OCI-LY1 (cell line): ENCODE data around the gene CCND3.

ENCODE experiments used
- H2AFZ ChIP-seq: fragments of 200-600 bp; sonication (generic), shearing (Covaris generic); 2 replicates; pipeline ENCODE4 v1.6.0; 2014; ENCODE audit warnings: antibody characterized with exemption, mild to moderate bottlenecking, low read length
- H3F3A ChIP-seq: fragments of 200-600 bp; sonication (generic), shearing (Covaris generic); 2 replicates; pipeline ENCODE4 v1.6.0; 2014; ENCODE audit warnings: mild to moderate bottlenecking, antibody characterized with exemption, low read length, moderate library complexity; ENCODE audit not compliant: insufficient read depth
- H3K27ac ChIP-seq: fragments of 200-600 bp; sonication (generic); 2 replicates; pipeline ENCODE4 v1.5.1; 2014; ENCODE audit warnings: low read length, mixed run types, mild to moderate bottlenecking, low read depth; ENCODE audit not compliant: poor library complexity, severe bottlenecking
- H3K27me3 ChIP-seq: fragments of 200-600 bp; sonication (generic); 2 replicates; pipeline ENCODE4 v1.6.0; 2014; ENCODE audit warnings: antibody characterized with exemption, mild to moderate bottlenecking, low read length, moderate library complexity; ENCODE audit not compliant: insufficient read depth
- H3K36me3 ChIP-seq: fragments of 200-600 bp; sonication (generic); 2 replicates; pipeline ENCODE4 v1.6.1; 2014; ENCODE audit warnings: mild to moderate bottlenecking, antibody characterized with exemption, low read length, moderate library complexity, mixed read lengths; ENCODE audit not compliant: insufficient read depth
- H3K4me1 ChIP-seq: fragments of 200-600 bp; sonication (generic); 2 replicates; pipeline ENCODE4 v1.5.1; 2014; ENCODE audit warnings: mild to moderate bottlenecking, low read length, moderate library complexity; ENCODE audit not compliant: insufficient read depth, severe bottlenecking
- H3K4me2 ChIP-seq: fragments of 200-600 bp; sonication (generic), shearing (Covaris generic); 2 replicates; pipeline ENCODE4 v1.6.1; 2014; ENCODE audit warnings: low read length
- H3K4me3 ChIP-seq: fragments of 200-600 bp; sonication (generic); 2 replicates; pipeline ENCODE4 v1.5.1; 2014; ENCODE audit warnings: low read length, low read depth, mild to moderate bottlenecking, mixed read lengths; ENCODE audit not compliant: poor library complexity, severe bottlenecking
- H3K79me2 ChIP-seq: fragments of 200-600 bp; shearing (Covaris generic); 2 replicates; pipeline ENCODE4 v1.6.1; 2016; ENCODE audit warnings: mixed run types, low read length, mixed read lengths; ENCODE audit not compliant: insufficient read depth
- H3K9ac ChIP-seq: fragments of 200-600 bp; sonication (generic), shearing (Covaris generic); 2 replicates; pipeline ENCODE4 v1.6.1; 2014; ENCODE audit warnings: mild to moderate bottlenecking, low read length, mixed read lengths
- H3K9me2 ChIP-seq: fragments of 200-600 bp; sonication (generic), shearing (Covaris generic); 2 replicates; pipeline ENCODE4 v1.6.1; 2014; ENCODE audit warnings: low read depth, mild to moderate bottlenecking, low read length, mixed read lengths
- H3K9me3 ChIP-seq: fragments of 200-600 bp; shearing (Covaris generic); 2 replicates; pipeline ENCODE4 v1.6.1; 2014; ENCODE audit warnings: low read length, mixed read lengths
- H4K20me1 ChIP-seq: fragments of 200-600 bp; sonication (generic), shearing (Covaris generic); 2 replicates; pipeline ENCODE4 v1.6.0; 2016; ENCODE audit warnings: mild to moderate bottlenecking, low read length; ENCODE audit not compliant: insufficient read depth
- CTCF ChIP-seq: fragments of 200-600 bp; sonication (generic), shearing (Covaris generic); IDR thresholded peaks from 2 replicates; pipeline ENCODE4 v1.5.1; 2017; ENCODE audit warnings: mild to moderate bottlenecking, antibody characterized with exemption, low read length, moderate library complexity, mixed read lengths
- EZH2 ChIP-seq: fragments of 200-600 bp; sonication (generic), shearing (Covaris generic); IDR thresholded peaks from 2 replicates; pipeline ENCODE4 v1.8.0; 2017; ENCODE audit warnings: borderline replicate concordance, mixed run types, mild to moderate bottlenecking, antibody characterized with exemption, low read length, moderate library complexity, mixed read lengths

CCND3 gene

GRCh38 chr6:41958022-41958856, 16.6 kb upstream of the CCND3 start:
- no peak overlapping the region for H2AFZ ChIP-seq
- no peak for TF ChIP-seq EZH2
- TF ChIP-seq CTCF = no peak

GRCh38 chr6:41957117-41957516, 15.5 kb upstream of the CCND3 start:
- H4K20me1 ChIP-seq = no peaks in the 10 kb centered on the region
- H3K27me3 ChIP-seq = no peaks in the 10 kb centered on the region
- H3K9ac ChIP-seq = no peak overlapping the region
- H3K4me3 ChIP-seq = no peak overlapping the region
- H3K9me3 ChIP-seq = no peaks in the 10 kb centered on the region
- no peak for TF ChIP-seq EZH2
- no peak for TF ChIP-seq CTCF
- H3K36me3 ChIP-seq = no peaks in the 10 kb centered on the region
- no peaks in the 10 kb centered on the region for H3F3A ChIP-seq
- no peaks in the 10 kb centered on the region for H3K9me2 ChIP-seq
- H2AFZ ChIP-seq = no peak overlapping the region
- no peak overlapping the region for H3K4me2 ChIP-seq
- H3K27ac ChIP-seq = no peak overlapping the region
- no peaks in the 10 kb centered on the region for H3K4me1 ChIP-seq
- H3K79me2 ChIP-seq = no peaks in the 10 kb centered on the region

More at GRCh38 chr6:41958022-41958856, 16.6 kb upstream of the CCND3 start:
- H3K4me1 ChIP-seq = no peaks in the 10 kb centered on the region
- no peaks in the 10 kb centered on the region for H3K79me2 ChIP-seq
- H3K36me3 ChIP-seq = no peaks in the 10 kb centered on the region
- H3K9me2 ChIP-seq = no peaks in the 10 kb centered on the region
- no peaks in the 10 kb centered on the region for H3K9me3 ChIP-seq
- no peak overlapping the region for H3K4me2 ChIP-seq
- H3F3A ChIP-seq = no peaks in the 10 kb centered on the region
- H3K4me3 ChIP-seq = no peak overlapping the region
- no peak overlapping the region for H3K27ac ChIP-seq
- no peaks in the 10 kb centered on the region for H3K27me3 ChIP-seq
- no peak overlapping the region for H3K9ac ChIP-seq
- no peaks in the 10 kb centered on the region for H4K20me1 ChIP-seq

- H3K79me2 ChIP-seq = no peaks in the 10 kb centered on the region
- H3K27ac ChIP-seq = no peak overlapping the region
- H3K4me2 ChIP-seq = no peak overlapping the region
- H3K27me3 ChIP-seq = no peaks in the 10 kb centered on the region
- H3K9ac ChIP-seq = no peak overlapping the region
- H3K9me3 ChIP-seq = no peaks in the 10 kb centered on the region
- TF ChIP-seq EZH2 (no peak), CTCF (no peak)
- no peaks in the 10 kb centered on the region for H3K9me2 ChIP-seq
- no peaks in the 10 kb centered on the region for H3K36me3 ChIP-seq
- H3K4me1 ChIP-seq = no peaks in the 10 kb centered on the region
- H4K20me1 ChIP-seq = no peaks in the 10 kb centered on the region
- H2AFZ ChIP-seq = no peak overlapping the region
- no peaks in the 10 kb centered on the region for H3F3A ChIP-seq
- no peak overlapping the region for H3K4me3 ChIP-seq
Observed at GRCh38 chr6:41955412-41955811, 13.8 kb upstream of the CCND3 start.
